ENCODE results near the gene DAZAP1.

- TF ChIP-seq CTCF (IDR thresholded peaks at IDR 0.05 in 4 of 5, conservative IDR thresholded peaks at IDR 0.05 in 1 of 5) (no peak), POLR2A (IDR thresholded peaks at IDR 0.05) (no peak)
These were observed 31.6 kb downstream of the DAZAP1 start for GRCh38 chr19:1438933-1439354.

Data from gastrocnemius medialis (tissue), 4 donors.